PC-9 (cell line): Measurements from ENCODE around the gene AOAH. TPM values are rescaled to one million over a fixed set of nuclear protein-coding genes. Genes with fewer than 3 reads are reported as not detected.

Experiments
- BruUV-seq: library from RNA; stranded (reverse); fragments of 400-500 nt; replicated peaks from 2 replicates; lab custom pipeline; 2021; lab: Mats Ljungman, UMichigan
- CTCF ChIA-PET: fragments of 300-600 bp; sonication (Branson Sonifier 250); formaldehyde crosslinking; loops from one replicate; lab custom pipeline; 2022; ENCODE audit warnings: antibody characterized with exemption; lab: Charles Lee
- POLR2A ChIA-PET: fragments of 300-600 bp; sonication (Branson Sonifier 250); formaldehyde crosslinking; loops from one replicate; lab custom pipeline; 2022; ENCODE audit warnings: antibody characterized with exemption; ENCODE audit not compliant: unreplicated experiment; lab: Charles Lee
- DNase-seq, 2 experiments: peaks; one replicate each; pipeline versions ENCODE4 v3.0.0 to v3.0.0-alpha.2; 2015 to 2022; ENCODE audit warnings: mixed read lengths in 1 of 2
- H2AFZ ChIP-seq: fragments of 200-600 bp; sonication (generic); 2 replicates; pipeline ENCODE4 v1.8.1; 2017; ENCODE audit warnings: antibody characterized with exemption
- H3F3A ChIP-seq: fragments of 200-600 bp; sonication (generic); 2 replicates; pipeline ENCODE4 v1.8.1; 2017; ENCODE audit warnings: antibody characterized with exemption, mild to moderate bottlenecking, low read depth; ENCODE audit not compliant: insufficient read depth
- H3K27ac ChIP-seq: fragments of 200-600 bp; sonication (generic); 2 replicates; pipeline ENCODE4 v1.6.1; 2016; ENCODE audit warnings: mixed run types
- H3K27me3 ChIP-seq: fragments of 200-600 bp; sonication (generic); 2 replicates; pipeline ENCODE4 v1.6.1; 2016; ENCODE audit warnings: low read depth, mixed run types; ENCODE audit not compliant: insufficient read depth
- H3K36me3 ChIP-seq: fragments of 200-600 bp; sonication (generic); 2 replicates; pipeline ENCODE4 v1.6.1; 2016; ENCODE audit warnings: low read depth, mixed run types
- H3K4me1 ChIP-seq: fragments of 200-600 bp; sonication (generic); replicated peaks from 2 replicates; pipeline ENCODE4 v1.6.1; 2016; ENCODE audit warnings: mixed run types; ENCODE audit not compliant: insufficient read depth
- H3K4me2 ChIP-seq: fragments of 200-600 bp; sonication (generic); 2 replicates; pipeline ENCODE4 v1.6.1; 2017; ENCODE audit warnings: mixed run types
- H3K4me3 ChIP-seq: fragments of 200-600 bp; sonication (generic); 2 replicates; pipeline ENCODE4 v1.6.1; 2016; ENCODE audit warnings: mixed run types
- H3K79me2 ChIP-seq: fragments of 200-600 bp; sonication (generic); 2 replicates; pipeline ENCODE4 v1.6.1; 2017; ENCODE audit warnings: low read depth, mixed run types
- H3K9me2 ChIP-seq: fragments of 200-600 bp; sonication (generic); 2 replicates; pipeline ENCODE4 v1.8.1; 2017; ENCODE audit warnings: mild to moderate bottlenecking; ENCODE audit not compliant: insufficient read depth
- H3K9me3 ChIP-seq: fragments of 200-600 bp; sonication (generic); 2 replicates; pipeline ENCODE4 v1.8.1; 2016; ENCODE audit warnings: low read depth; ENCODE audit not compliant: insufficient read depth
- H4K20me1 ChIP-seq: fragments of 200-600 bp; sonication (generic); 2 replicates; pipeline ENCODE4 v1.8.1; 2017; ENCODE audit not compliant: insufficient read depth
- EZH2 ChIP-seq: fragments of 200-600 bp; sonication (generic); IDR thresholded peaks from 2 replicates; pipeline ENCODE4 v1.8.0; 2017; ENCODE audit warnings: antibody characterized with exemption, low read depth
- intact Hi-C: fragments of 100-400 bp; cut with micrococcal nuclease; formaldehyde crosslinking; loops from one replicate; pipeline ENCODE4 v1.10.0; 2022; ENCODE audit not compliant: unreplicated experiment
- total RNA-seq: library from RNA; stranded (reverse); gene quantifications from 2 replicates; pipeline ENCODE4 v1.2.3, GENCODE V29; 2021
- TF ChIP-seq, protein P1 (sequence below): fragments of 200-600 bp; sonication (generic); conservative IDR thresholded peaks from 2 replicates; pipeline ENCODE4 v1.6.1; 2017; ENCODE audit warnings: mixed run types, antibody characterized with exemption, mild to moderate bottlenecking, moderate library complexity

AOAH gene
- total RNA-seq, 1 experiment from 2014 or later = not detected

GRCh38 chr7:36683695-36684357 lies 40.5 kb downstream of the AOAH start:
- H3K36me3 ChIP-seq = no peaks in the 10 kb centered on the region
- no peaks in the 10 kb centered on the region for H3K79me2 ChIP-seq
- no peak overlapping the region for H3K4me2 ChIP-seq
- H3F3A ChIP-seq = no peaks in the 10 kb centered on the region
- H2AFZ ChIP-seq = no peak overlapping the region
- H3K27ac ChIP-seq = no peak overlapping the region
- H3K4me3 ChIP-seq = no peak overlapping the region
- POLR2A ChIA-PET = no interaction called here
- no peaks in the 10 kb centered on the region for H4K20me1 ChIP-seq
- no peaks in the 10 kb centered on the region for H3K4me1 ChIP-seq
- intact Hi-C loops = no loop called here
- H3K27me3 ChIP-seq = peaks cover 18% of the 10 kb centered on the region; the same call in 1 of the 2 replicates
- TF ChIP-seq, protein P1, sequence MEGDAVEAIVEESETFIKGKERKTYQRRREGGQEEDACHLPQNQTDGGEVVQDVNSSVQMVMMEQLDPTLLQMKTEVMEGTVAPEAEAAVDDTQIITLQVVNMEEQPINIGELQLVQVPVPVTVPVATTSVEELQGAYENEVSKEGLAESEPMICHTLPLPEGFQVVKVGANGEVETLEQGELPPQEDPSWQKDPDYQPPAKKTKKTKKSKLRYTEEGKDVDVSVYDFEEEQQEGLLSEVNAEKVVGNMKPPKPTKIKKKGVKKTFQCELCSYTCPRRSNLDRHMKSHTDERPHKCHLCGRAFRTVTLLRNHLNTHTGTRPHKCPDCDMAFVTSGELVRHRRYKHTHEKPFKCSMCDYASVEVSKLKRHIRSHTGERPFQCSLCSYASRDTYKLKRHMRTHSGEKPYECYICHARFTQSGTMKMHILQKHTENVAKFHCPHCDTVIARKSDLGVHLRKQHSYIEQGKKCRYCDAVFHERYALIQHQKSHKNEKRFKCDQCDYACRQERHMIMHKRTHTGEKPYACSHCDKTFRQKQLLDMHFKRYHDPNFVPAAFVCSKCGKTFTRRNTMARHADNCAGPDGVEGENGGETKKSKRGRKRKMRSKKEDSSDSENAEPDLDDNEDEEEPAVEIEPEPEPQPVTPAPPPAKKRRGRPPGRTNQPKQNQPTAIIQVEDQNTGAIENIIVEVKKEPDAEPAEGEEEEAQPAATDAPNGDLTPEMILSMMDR = no peak
- TF ChIP-seq EZH2 = no peak
- no TSS peak for BruUV-seq
- no peaks in the 10 kb centered on the region for H3K9me3 ChIP-seq
- H3K9me2 ChIP-seq = no peaks in the 10 kb centered on the region
- CTCF ChIA-PET = interaction anchor here (0.6 kb wide), 1 partner anchor 21 kb away, joined by 3 read pairs; no protein-coding TSS in a partner anchor
- no peak for DNase-seq

DNA sequence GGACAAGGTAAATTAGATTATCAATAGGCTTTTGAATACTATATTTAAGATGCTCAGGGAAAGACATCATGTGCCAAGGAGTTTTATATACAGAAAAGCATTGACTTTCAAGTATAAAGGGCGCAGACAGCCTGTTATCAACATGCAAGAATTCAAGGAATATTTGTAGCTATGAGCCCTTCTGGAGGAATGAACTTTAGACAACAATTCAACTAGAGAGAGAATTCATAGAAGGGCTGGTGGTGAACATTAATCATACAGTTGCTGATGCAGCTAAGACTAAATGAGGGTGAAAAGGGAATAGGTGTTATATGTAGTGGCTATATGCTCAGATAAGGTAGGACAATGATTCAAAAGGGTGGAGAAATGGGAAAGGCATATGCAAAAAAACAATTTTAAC lies 41.2 kb downstream of the AOAH start:
- intact Hi-C loops = no loop called here
- Histone ChIP-seq H3K4me2 (no peak overlapping the region), H3K9me2 (no peaks in the 10 kb centered on the region), H3K9me3 (no peaks in the 10 kb centered on the region), H3K27me3 (peaks cover 18% of the 10 kb centered on the region; the same call in 1 of the 2 replicates), H3K79me2 (no peaks in the 10 kb centered on the region), H2AFZ (no peak overlapping the region), H3F3A (no peaks in the 10 kb centered on the region), H4K20me1 (no peaks in the 10 kb centered on the region), H3K4me3 (no peak overlapping the region), H3K36me3 (no peaks in the 10 kb centered on the region), H3K4me1 (no peaks in the 10 kb centered on the region), H3K27ac (no peak overlapping the region)
- DNase-seq = no peak
- BruUV-seq = no TSS peak
- TF ChIP-seq, protein P1 = no peak
- TF ChIP-seq EZH2 = no peak
- POLR2A ChIA-PET = no interaction called here
- CTCF ChIA-PET = no interaction called here

- no peak overlapping the region for H3K4me2 ChIP-seq
- no TSS peak for BruUV-seq
- no peaks in the 10 kb centered on the region for H3K9me2 ChIP-seq
- intact Hi-C loops = no loop called here
- H3K4me1 ChIP-seq = no peaks in the 10 kb centered on the region
- no peaks in the 10 kb centered on the region for H3F3A ChIP-seq
- H3K27me3 ChIP-seq = peaks cover 25% of the 10 kb centered on the region; the same call in 1 of the 2 replicates
- H3K36me3 ChIP-seq = no peaks in the 10 kb centered on the region
- CTCF ChIA-PET = interaction anchor here (0.6 kb wide), 1 partner anchor 500 kb away, joined by 3 read pairs; no protein-coding TSS in a partner anchor
- no peak for DNase-seq
- no peak overlapping the region for H3K4me3 ChIP-seq
- H2AFZ ChIP-seq = no peak overlapping the region
- no peaks in the 10 kb centered on the region for H3K9me3 ChIP-seq
- H4K20me1 ChIP-seq = no peaks in the 10 kb centered on the region
- no peak overlapping the region for H3K27ac ChIP-seq
- POLR2A ChIA-PET = no interaction called here
- H3K79me2 ChIP-seq = no peaks in the 10 kb centered on the region
- TF ChIP-seq EZH2 = no peak
- TF ChIP-seq, protein P1 = no peak
Measured at GRCh38 chr7:36682102-36682501, 42.2 kb downstream of the AOAH start.
